ENCODE data around the gene FRAT2.

Gene FRAT2, protein sequence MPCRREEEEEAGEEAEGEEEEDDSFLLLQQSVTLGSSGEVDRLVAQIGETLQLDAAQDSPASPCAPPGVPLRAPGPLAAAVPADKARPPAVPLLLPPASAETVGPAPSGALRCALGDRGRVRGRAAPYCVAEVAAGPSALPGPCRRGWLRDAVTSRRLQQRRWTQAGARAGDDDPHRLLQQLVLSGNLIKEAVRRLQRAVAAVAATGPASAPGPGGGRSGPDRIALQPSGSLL

DNA sequence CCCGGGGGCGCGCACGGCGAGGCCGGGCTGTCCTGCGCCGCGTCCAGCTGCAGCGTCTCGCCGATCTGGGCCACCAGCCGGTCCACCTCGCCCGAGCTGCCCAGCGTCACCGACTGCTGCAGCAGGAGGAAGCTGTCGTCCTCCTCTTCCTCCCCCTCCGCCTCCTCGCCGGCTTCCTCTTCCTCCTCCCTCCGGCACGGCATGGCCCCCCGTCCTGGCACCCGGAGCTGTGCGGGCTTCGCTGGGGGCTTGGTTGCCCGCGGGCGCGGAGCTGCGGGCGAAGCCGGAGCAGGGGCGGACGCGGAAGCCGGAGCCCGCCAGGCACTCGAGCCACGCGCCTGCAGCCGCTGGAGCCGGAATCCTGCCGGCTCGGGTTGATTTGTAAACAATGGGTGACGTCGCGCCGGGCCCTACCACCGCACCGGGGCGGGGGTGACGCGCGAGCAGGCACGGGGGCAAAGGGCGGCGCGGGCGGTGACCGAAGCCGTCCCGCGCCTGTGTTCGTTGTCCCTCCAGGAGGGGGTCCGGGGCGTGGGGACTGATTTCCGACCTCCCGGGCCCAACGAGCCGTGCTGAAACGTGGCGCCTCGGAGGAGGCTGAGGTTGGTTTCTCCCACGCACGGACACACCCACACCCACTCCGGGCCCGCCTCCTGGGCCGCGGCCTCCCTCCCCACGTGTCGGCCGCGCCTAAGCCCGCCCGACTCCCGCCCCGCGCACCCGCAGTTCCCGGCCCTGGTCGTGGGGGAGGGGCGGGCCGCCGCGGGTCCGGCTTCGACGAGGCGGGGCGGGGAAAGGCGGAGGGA lies at the start of gene FRAT2:
FRAT2 (minus strand) TSS at position 360 of the 806 bp plus-strand sequence; CDS start at position 203, 157 bp downstream.
- peak; percentile 85 for DNase-seq (ENCODE audit: low spot score)

GRCh38 chr10:97384156-97384555 lies 49.6 kb upstream of the FRAT2 start:
- DNase-seq (ENCODE audit: low spot score) = no peak

- DNase-seq (ENCODE audit: low spot score) = no peak
Measured at GRCh38 chr10:97383159-97383558, 48.6 kb upstream of the FRAT2 start.

DNA sequence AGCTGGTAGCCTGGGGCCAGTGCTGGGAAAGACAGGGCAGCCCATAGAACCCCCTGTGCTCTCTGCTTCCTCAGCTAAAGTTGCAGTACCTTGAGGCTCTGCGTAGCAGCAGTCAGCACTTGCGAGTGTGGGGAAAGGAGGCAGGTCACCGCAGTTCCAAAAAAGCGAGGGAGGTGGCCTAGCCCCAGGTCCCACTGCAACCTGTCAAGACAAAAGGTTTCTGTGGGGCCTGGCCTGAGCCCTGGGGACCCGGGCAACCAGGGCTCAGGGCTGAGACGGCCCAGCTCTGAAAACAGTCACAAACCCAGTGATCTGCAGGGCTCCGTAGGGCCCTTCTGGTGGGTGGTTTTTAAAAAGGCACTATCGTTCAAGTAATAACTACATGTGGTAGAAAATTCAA lies 47.1 kb upstream of the FRAT2 start:
- DNase-seq (ENCODE audit: low spot score) = no peak

DNA sequence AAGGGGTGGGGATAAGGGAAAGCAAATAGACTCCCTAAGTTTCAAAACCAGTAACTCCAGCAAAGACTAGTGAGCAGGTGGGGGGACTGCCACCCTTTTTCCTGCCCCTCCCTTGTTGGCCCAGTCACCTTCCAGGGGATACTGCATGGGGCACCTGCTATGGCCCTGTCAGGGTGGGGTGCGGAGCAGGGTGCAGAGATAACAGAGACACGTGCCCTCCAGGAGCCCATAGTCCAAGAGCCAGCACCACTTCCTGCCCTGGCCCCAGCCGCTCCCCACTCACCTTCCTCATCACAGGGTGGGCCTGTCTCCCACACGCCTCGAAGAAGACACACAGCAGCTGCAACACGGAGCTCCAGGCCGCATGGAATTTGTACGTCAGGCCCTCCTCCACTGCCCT lies 46.0 kb upstream of the FRAT2 start:
- no peak for DNase-seq (ENCODE audit: low spot score)

DNA sequence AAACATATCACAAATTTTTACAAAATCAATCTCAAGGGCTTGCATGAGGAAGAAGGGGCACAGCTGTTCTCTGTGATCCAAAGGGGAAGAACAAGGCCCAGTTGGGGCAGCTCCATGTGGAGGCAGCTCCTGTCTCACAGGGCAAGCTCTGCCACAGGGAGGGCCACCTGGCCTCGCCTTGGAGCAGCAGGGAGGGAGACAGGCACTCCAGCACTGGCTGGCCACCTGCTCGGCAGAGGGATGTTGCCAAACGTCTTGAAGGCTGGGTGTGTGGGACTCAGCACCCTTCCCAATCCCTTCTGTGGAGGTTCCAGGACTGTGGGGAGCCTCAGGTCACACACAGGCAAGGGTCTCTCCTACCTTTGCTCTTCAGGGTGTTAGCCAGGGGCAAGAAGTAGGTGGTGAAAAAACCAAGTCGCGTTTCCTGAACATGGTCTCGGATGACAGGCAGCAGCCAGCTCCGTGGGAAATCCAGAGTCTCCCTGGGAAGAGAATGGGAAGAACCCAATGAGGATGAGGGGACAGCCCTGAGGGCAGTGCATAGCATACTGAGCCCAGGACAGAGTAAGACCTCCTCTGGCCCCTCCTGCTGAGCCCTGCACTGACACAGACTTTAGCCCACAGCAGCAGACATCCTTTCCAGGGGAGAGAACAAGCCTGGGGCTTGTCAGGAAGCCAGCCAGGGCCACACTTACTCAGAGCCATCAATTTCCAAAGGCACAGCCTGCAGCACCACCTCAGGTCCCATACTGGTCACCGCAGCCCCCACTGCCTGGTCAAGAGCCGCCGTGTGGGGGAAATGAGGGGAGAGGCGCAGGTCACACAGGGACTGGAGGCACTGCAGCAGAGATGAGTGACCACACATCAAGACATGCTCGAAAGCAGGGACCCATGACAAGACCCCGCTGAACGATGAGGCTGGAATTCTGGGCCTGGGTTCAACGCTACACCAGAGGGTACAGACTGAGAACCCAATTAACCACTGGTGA lies 44.7 kb upstream of the FRAT2 start:
- no peak for DNase-seq (ENCODE audit: low spot score)

- no peak for DNase-seq (ENCODE audit: low spot score)
Measured at GRCh38 chr10:97376413-97376812, 41.9 kb upstream of the FRAT2 start.

DNA sequence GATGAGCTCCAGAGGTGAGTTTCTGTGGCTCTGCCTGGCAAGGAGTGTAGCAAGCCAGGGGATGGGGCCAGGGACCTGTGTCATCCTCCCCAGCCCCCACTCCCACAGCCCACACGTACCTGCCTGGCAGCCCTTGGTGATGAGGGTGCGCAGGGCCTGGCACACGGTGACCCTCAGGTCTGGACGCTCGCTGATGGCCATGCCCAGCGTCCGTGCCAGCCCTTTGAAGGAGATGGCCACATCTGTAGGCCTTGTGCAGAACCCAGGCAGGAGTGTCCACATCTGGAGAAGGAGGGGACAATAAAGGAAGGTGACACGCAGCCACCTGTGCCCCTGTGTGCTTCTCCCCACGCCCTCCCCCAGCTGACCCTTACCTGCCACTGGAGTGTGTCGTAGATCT lies 38.9 kb upstream of the FRAT2 start:
- no peak for DNase-seq (ENCODE audit: low spot score)

DNA sequence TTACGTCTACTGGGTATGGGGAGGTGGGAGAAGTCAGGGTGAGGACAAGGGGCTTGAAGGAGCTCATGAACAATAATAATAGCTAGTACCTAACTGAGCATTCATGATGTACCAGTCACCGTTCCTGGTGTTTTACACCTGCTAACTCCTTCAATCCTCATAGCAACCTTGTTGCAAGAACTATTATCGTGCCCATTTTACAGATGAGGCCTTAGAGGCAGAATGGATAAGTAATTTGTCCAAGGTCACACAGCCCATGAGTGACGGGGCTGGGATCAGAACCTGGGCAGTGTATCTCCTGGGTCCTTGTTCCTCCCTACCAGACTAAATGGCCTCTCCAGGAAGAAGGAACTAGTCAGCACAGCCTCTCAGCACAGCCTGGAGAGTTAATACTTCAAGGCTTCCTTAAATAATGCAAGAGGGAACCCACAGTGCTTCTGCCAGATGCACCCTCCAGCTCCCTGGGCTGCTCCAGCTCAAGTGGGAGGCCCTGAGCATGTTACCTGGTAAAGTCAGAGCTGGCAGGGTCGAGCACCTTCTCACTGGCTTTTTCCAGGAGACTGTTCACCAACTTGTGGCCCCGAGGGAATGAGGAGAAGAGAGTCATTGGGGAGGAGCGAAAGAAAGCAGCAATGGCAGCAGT lies 37.8 kb upstream of the FRAT2 start:
- no peak for DNase-seq (ENCODE audit: low spot score)

DNA sequence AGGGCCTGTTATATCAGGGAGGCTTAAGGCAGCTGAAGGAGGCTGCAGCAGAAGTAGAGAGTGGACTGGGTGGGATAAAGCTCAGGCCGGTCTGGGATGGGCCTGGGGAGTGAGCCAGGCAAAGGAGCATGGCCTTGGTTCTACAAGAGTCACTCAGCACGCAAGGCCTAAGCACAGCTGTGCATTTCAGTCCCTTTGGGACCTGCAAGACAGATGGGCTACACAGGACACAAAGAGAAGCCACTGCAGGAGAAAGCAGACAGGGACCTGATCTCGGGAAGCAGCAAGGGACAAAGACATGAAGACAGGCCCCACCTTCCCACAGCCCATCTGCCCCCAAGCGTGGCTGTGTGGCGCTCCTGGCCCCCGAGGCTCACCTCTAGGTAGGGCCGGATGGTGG lies 37.2 kb upstream of the FRAT2 start:
- no peak for DNase-seq (ENCODE audit: low spot score)

GRCh38 chr10:97367126-97367649 lies 32.7 kb upstream of the FRAT2 start:
- no peak for DNase-seq (ENCODE audit: low spot score)

GRCh38 chr10:97366572-97366971 lies 32.0 kb upstream of the FRAT2 start:
- DNase-seq (ENCODE audit: low spot score) = no peak

DNA sequence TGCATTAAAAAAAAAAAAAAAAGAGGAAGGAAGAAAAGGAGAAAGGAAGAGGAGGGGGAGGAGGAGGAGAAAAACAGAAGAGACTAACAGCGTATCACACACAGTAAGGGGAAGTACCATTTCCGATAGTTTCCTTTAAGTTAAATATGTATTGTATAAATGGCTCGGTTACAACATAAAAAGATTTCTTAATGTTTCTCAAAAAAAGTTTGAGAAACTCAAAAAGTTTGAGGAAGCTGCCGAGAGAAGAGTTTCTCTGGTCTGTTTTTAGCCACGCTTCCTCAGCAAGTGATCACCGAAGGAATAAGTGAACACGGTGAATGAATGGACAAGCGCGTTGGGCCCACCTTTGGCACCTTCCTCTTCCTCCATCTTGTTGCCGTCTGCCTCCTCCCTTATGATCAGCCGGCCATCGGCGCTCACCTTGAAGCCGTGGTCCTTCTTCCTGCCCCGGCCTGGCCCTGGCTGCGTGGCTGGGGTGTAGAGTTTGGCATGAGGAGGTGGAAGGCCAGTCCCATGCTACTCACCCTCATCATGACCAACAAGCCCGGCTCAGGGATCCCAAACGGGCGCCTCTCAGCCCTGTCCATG lies 31.3 kb upstream of the FRAT2 start:
- DNase-seq (ENCODE audit: low spot score) = no peak

GRCh38 chr10:97363071-97363470 lies 28.5 kb upstream of the FRAT2 start:
- no peak for DNase-seq (ENCODE audit: low spot score)

DNA sequence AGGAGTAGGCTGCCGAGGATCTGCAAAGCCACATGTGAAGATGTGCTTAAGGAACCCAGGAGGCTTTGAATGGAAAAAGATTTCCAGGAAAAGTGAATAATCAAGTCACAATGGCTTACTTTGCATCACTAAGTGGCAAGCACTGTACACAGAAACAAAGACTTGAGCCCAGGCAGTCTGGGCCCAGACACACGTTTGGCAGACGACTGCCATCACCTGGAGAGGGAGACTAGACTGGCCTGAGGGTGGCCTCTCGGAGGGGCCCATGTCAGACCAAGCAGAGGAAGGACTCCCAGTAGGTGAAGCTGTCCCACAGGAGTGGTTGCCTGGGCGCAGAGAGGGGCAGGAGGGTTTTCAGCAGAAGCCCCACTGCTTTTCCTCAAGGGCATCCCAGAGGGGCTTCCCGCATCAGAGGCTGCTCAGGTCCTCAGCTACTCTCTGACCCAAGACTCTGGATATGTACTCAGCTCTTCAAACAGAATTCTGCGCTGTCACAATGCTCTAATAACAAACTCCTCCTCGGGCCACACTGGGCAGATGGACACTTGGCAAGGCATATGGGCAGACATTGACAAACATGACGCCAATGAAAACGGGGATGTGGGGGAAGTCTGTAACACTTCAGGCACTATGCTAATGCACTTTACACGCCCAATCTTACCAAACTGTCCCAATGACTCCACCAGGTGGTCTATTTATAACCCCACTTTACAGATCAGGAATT lies 27.9 kb upstream of the FRAT2 start:
- no peak for DNase-seq (ENCODE audit: low spot score)

DNA sequence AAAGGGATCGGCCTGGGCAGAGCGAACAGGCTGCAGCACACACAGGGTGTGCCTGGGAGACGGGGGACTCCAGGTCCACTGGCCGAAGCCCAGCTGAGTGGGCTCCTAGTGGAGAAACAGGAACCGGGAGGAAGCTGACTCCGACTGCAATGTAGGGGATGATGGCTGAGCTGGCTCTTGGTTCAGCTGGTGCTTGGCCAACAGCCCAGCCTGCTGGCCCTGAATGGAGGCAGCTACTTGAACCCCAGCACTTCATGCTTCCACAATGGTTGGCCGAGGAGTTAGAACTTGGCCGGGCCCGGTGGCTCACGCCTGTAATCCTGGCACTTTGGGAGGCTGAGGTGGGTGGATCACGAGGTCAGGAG lies 27.0 kb upstream of the FRAT2 start:
- no peak for DNase-seq (ENCODE audit: low spot score)

GRCh38 chr10:97360705-97361536 lies 26.4 kb upstream of the FRAT2 start:
- no peak for DNase-seq (ENCODE audit: low spot score)

- DNase-seq (ENCODE audit: low spot score) = no peak
Measured at GRCh38 chr10:97358781-97359180, 24.3 kb upstream of the FRAT2 start.

GRCh38 chr10:97358349-97358748 lies 23.8 kb upstream of the FRAT2 start:
- DNase-seq (ENCODE audit: low spot score) = no peak

DNA sequence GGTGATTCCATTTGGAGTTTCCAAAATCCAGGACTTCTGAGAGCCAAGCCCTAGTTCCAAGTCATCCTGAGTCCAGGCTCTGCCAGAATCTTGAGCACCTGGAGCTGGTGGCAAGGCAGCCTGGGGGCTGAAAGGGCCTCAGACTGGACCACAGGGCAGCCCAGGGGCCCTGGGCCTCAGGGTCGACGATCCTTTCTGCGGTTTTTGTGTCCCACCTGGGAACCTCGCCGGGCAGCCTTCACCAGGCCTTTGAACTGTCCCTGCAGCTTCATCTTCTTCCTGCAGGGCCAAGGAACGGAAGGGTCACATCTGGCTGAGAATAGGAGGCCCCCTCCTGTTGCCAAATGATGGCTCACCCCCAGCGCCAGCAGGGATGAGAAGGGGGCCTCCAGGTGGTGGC lies 22.4 kb upstream of the FRAT2 start:
- no peak for DNase-seq (ENCODE audit: low spot score)

Data from SW480 (cell line).